H1 (cell line): Measurements from ENCODE around the gene SEMA4F. TPM values are rescaled to one million over a fixed set of nuclear protein-coding genes. Genes with fewer than 3 reads are reported as not detected.

Experiments used
- CTCF ChIA-PET: fragments of 300-600 bp; sonication (Branson Sonifier 250); formaldehyde crosslinking; loops from one replicate; lab custom pipeline; 2021; ENCODE audit not compliant: partially characterized antibody; lab: Charles Lee
- POLR2A ChIA-PET: fragments of 300-600 bp; sonication (Branson Sonifier 250); formaldehyde crosslinking; loops from one replicate; lab custom pipeline; 2021; ENCODE audit warnings: inconsistent platforms; ENCODE audit not compliant: partially characterized antibody; lab: Charles Lee
- DNase-seq, 2 experiments: peaks; one replicate each; pipeline versions ENCODE4 v3.0.0 to v3.0.0-alpha.2; 2010 to 2022; ENCODE audit warnings: low spot score in 2 of 2, low read depth in 1 of 2, mixed read lengths in 1 of 2
- FAIRE-seq: peaks from 2 replicates; lab custom pipeline; 2011; peaks lifted over from hg19 to GRCh38; lab: Jason Lieb, UNC
- H2AFZ ChIP-seq: 2 replicates; pipeline ENCODE4 v1.8.1; 2012; ENCODE audit warnings: low read length, inconsistent platforms
- H2AK5ac ChIP-seq: 2 replicates; pipeline ENCODE4 v1.6.1; 2013; ENCODE audit warnings: low read depth, low read length
- H2BK120ac ChIP-seq: replicated peaks from 2 replicates; pipeline ENCODE3; 2013; ENCODE audit warnings: low read depth, low read length, inconsistent platforms
- H2BK12ac ChIP-seq: 2 replicates; pipeline ENCODE4 v1.6.1; 2013; ENCODE audit warnings: low read depth, low read length
- H2BK15ac ChIP-seq: 2 replicates; pipeline ENCODE4 v1.6.1; 2013; ENCODE audit warnings: low read length
- H2BK20ac ChIP-seq: 2 replicates; pipeline ENCODE4 v1.6.1; 2013; ENCODE audit warnings: low read length
- H2BK5ac ChIP-seq: 2 replicates; pipeline ENCODE4 v1.6.1; 2013; ENCODE audit warnings: low read depth, low read length
- H3K14ac ChIP-seq: 2 replicates; pipeline ENCODE4 v1.6.1; 2013; ENCODE audit warnings: inconsistent platforms; ENCODE audit not compliant: insufficient read length
- H3K18ac ChIP-seq: 2 replicates; pipeline ENCODE4 v1.6.1; 2013; ENCODE audit warnings: low read length; ENCODE audit errors: extremely low read depth
- H3K23ac ChIP-seq: 2 replicates; pipeline ENCODE4 v1.6.1; 2013; ENCODE audit warnings: inconsistent platforms; ENCODE audit not compliant: insufficient read length
- H3K23me2 ChIP-seq: 2 replicates; pipeline ENCODE4 v1.6.1; 2013; ENCODE audit warnings: low read depth, low read length
- H3K27ac ChIP-seq: 2 replicates; pipeline ENCODE4 v1.6.1; 2011; ENCODE audit warnings: low read depth, low read length, inconsistent platforms
- H3K27me3 ChIP-seq, 4 experiments: replicated peaks in 1 of 4; 1 replicate in 1 of 4; 2 replicates in 3 of 4; pipeline versions ENCODE4 v1.6.1 to v1.8.1; 2011 to 2013; ENCODE audit warnings: low read length in 3 of 4, mild to moderate bottlenecking in 3 of 4, inconsistent platforms in 2 of 4, mixed read lengths in 2 of 4, moderate library complexity in 1 of 4; ENCODE audit not compliant: control insufficient read depth in 3 of 4, insufficient read depth in 3 of 4; ENCODE audit errors: extremely low read depth in 1 of 4
- H3K36me3 ChIP-seq, 4 experiments: 2 replicates each; pipeline versions ENCODE4 v1.6.1 to v1.8.1; 2011 to 2013; ENCODE audit warnings: mild to moderate bottlenecking in 4 of 4, low read length in 3 of 4, moderate library complexity in 2 of 4, control low read depth in 1 of 4, inconsistent platforms in 1 of 4; ENCODE audit not compliant: insufficient read depth in 4 of 4, control insufficient read depth in 2 of 4
- H3K4ac ChIP-seq: replicated peaks from 2 replicates; pipeline ENCODE3; 2013; ENCODE audit warnings: low read length, low read depth, mixed read lengths, inconsistent platforms; ENCODE audit not compliant: insufficient read length
- H3K4me1 ChIP-seq, 4 experiments: replicated peaks in 1 of 4; 1 replicate in 1 of 4; 2 replicates in 3 of 4; pipeline versions ENCODE4 v1.6.1 to v1.8.1; 2011 to 2013; ENCODE audit warnings: low read length in 3 of 4, inconsistent platforms in 2 of 4, mixed read lengths in 1 of 4; ENCODE audit not compliant: insufficient read depth in 4 of 4, control insufficient read depth in 3 of 4
- H3K4me2 ChIP-seq, 2 experiments: 2 replicates each; pipeline versions ENCODE4 v1.6.1 to v1.8.1; 2011 to 2013; ENCODE audit warnings: low read depth in 2 of 2, low read length in 2 of 2, control low read depth in 1 of 2, inconsistent platforms in 1 of 2, mild to moderate bottlenecking in 1 of 2; ENCODE audit not compliant: insufficient read depth in 1 of 2
- H3K4me3 ChIP-seq, 4 experiments: fragments of 200-600, 300-600 bp in 1 of 4; sonication (generic), shearing (Covaris generic), sonication (Bioruptor Twin) in 1 of 4; 2 replicates each; pipeline versions ENCODE4 v1.5.1 to v1.8.1; 2011 to 2016; ENCODE audit warnings: low read length in 4 of 4, low read depth in 3 of 4, control low read depth in 2 of 4, inconsistent platforms in 2 of 4, mild to moderate bottlenecking in 2 of 4, mixed read lengths in 1 of 4, moderate library complexity in 1 of 4; ENCODE audit not compliant: insufficient read depth in 2 of 4; ENCODE audit errors: extremely low read depth in 1 of 4
- H3K56ac ChIP-seq: replicated peaks from 2 replicates; pipeline ENCODE3; 2013; ENCODE audit warnings: low read depth, mild to moderate bottlenecking, mixed read lengths, low read length, inconsistent platforms; ENCODE audit not compliant: insufficient read length
- H3K79me1 ChIP-seq: 2 replicates; pipeline ENCODE4 v1.6.1; 2013; ENCODE audit warnings: low read depth, low read length, control low read depth
- H3K79me2 ChIP-seq, 2 experiments: 2 replicates each; pipeline versions ENCODE4 v1.6.1 to v1.8.1; 2012 to 2013; ENCODE audit warnings: low read length in 2 of 2, mild to moderate bottlenecking in 2 of 2, inconsistent platforms in 1 of 2; ENCODE audit not compliant: insufficient read depth in 2 of 2, control insufficient read depth in 1 of 2
- H3K9ac ChIP-seq, 4 experiments: replicated peaks in 1 of 4; 1 replicate in 1 of 4; 2 replicates in 3 of 4; pipeline versions ENCODE4 v1.6.1 to v1.8.1; 2011 to 2013; ENCODE audit warnings: low read depth in 3 of 4, low read length in 3 of 4, control low read depth in 2 of 4, mild to moderate bottlenecking in 2 of 4, moderate library complexity in 2 of 4, inconsistent platforms in 1 of 4; ENCODE audit errors: extremely low read depth in 1 of 4
- H3K9me3 ChIP-seq, 2 experiments: 2 replicates each; pipeline versions ENCODE4 v1.6.1 to v1.8.1; 2012 to 2013; ENCODE audit warnings: mild to moderate bottlenecking in 2 of 2, moderate library complexity in 2 of 2, control low read depth in 1 of 2, inconsistent platforms in 1 of 2, low read depth in 1 of 2, low read length in 1 of 2, mixed read lengths in 1 of 2; ENCODE audit not compliant: insufficient read depth in 2 of 2
- H4K20me1 ChIP-seq, 2 experiments: replicated peaks in 1 of 2; 2 replicates each; pipeline versions ENCODE3 to v1.8.1; 2011 to 2013; ENCODE audit warnings: inconsistent platforms in 2 of 2, low read length in 2 of 2, mild to moderate bottlenecking in 1 of 2; ENCODE audit not compliant: insufficient read depth in 2 of 2, control insufficient read depth in 1 of 2
- H4K5ac ChIP-seq: 2 replicates; pipeline ENCODE4 v1.6.1; 2013; ENCODE audit warnings: low read length, low read depth, mixed read lengths, inconsistent platforms; ENCODE audit not compliant: insufficient read length
- H4K8ac ChIP-seq: 2 replicates; pipeline ENCODE4 v1.8.0; 2013; ENCODE audit warnings: mild to moderate bottlenecking, moderate library complexity, low read length, inconsistent platforms; ENCODE audit not compliant: insufficient read depth; ENCODE audit errors: extremely low read depth
- H4K91ac ChIP-seq: replicated peaks from 2 replicates; pipeline ENCODE3; 2013; ENCODE audit warnings: low read length, mixed read lengths, inconsistent platforms; ENCODE audit not compliant: insufficient read length
- CEBPB ChIP-seq: IDR thresholded peaks from 2 replicates; pipeline ENCODE4 v1.6.1; 2012; ENCODE audit warnings: low read depth, low read length
- JUND ChIP-seq: IDR thresholded peaks from 2 replicates; pipeline ENCODE4 v1.6.1; 2011; ENCODE audit warnings: mild to moderate bottlenecking, improper control_type of control experiment, low read length
- KDM5A ChIP-seq: fragments of 200-600 bp; IDR thresholded peaks from 2 replicates; pipeline ENCODE4 v1.7.1; 2012; ENCODE audit warnings: mild to moderate bottlenecking, low read length, inconsistent platforms, mixed read lengths
- NRF1 ChIP-seq: IDR thresholded peaks from 2 replicates; pipeline ENCODE4 v1.6.1; 2011; ENCODE audit warnings: mild to moderate bottlenecking, low read depth, low read length, improper control_type of control experiment
- POU5F1 ChIP-seq: IDR thresholded peaks from 2 replicates; pipeline ENCODE4 v1.6.1; 2011; ENCODE audit warnings: low read depth, mild to moderate bottlenecking, low read length, moderate library complexity
- RFX5 ChIP-seq: IDR thresholded peaks from 2 replicates; pipeline ENCODE4 v1.6.1; 2011; ENCODE audit warnings: low read depth, low read length, improper control_type of control experiment, borderline replicate concordance
- SIN3A ChIP-seq, 2 experiments: IDR thresholded peaks in 1 of 2; conservative IDR thresholded peaks in 1 of 2; 2 replicates each; pipeline ENCODE4 v1.6.1; 2011 to 2012; ENCODE audit warnings: low read length in 2 of 2, improper control_type of control experiment in 1 of 2, low read depth in 1 of 2, mild to moderate bottlenecking in 1 of 2
- SIRT6 ChIP-seq: IDR thresholded peaks from one replicate; pipeline ENCODE4 v1.7.1; 2012; ENCODE audit warnings: low read length, inconsistent platforms
- TAF1 ChIP-seq: IDR thresholded peaks from 2 replicates; pipeline ENCODE4 v1.6.1; 2011; ENCODE audit warnings: mild to moderate bottlenecking, low read depth, low read length
- TAF7 ChIP-seq: optimal IDR thresholded peaks from 2 replicates; pipeline ENCODE3; 2011; ENCODE audit warnings: low read depth, mild to moderate bottlenecking, inconsistent platforms, low read length, moderate library complexity, borderline replicate concordance
- TBP ChIP-seq: IDR thresholded peaks from 2 replicates; pipeline ENCODE4 v1.6.1; 2011; ENCODE audit warnings: low read depth, low read length, improper control_type of control experiment
- ZNF274 ChIP-seq: IDR thresholded peaks from 2 replicates; pipeline ENCODE4 v1.7.0; 2012; ENCODE audit warnings: low read length, borderline replicate concordance; ENCODE audit errors: extremely low read depth
- WGBS, 2 experiments: shearing (Covaris generic) in 1 of 2; methylation state at CpG; one replicate each; pipeline versions ENCODE4 v1.1.6 to v1.1.7; 2013 to 2015; ENCODE audit warnings: low lambda C conversion rate in 2 of 2, mixed read lengths in 2 of 2, inconsistent platforms in 1 of 2, low coverage in 1 of 2, missing lambda C conversion rate in 1 of 2; ENCODE audit not compliant: insufficient replicate concordance in 2 of 2, insufficient coverage in 1 of 2, insufficient read length in 1 of 2; ENCODE audit errors: extremely low coverage in 1 of 2, missing lambda C conversion rate in 1 of 2; 5-methylcytosine and 5-hydroxymethylcytosine counted together
- polyA plus RNA-seq, 7 experiments: library from polyadenylated mRNA; depleted of rRNA in 3 of 7; stranded (reverse) in 5 of 7; unstranded in 2 of 7; fragments of >200 nt in 5 of 7; fragments of 200-250 nt in 2 of 7; gene quantifications; 1 replicate in 5 of 7; 2 replicates in 1 of 7; 4 replicates in 1 of 7; pipeline versions ENCODE4 v1.2.1 to v1.2.3, GENCODE V29; 2011 to 2013; ENCODE audit warnings: missing spikeins in 2 of 7, mixed read lengths in 2 of 7
- total RNA-seq: library from RNA; stranded (reverse); fragmentation: NEBNext Ultra II Directional; extraction: Animal tissue kit (Norgen Biotek cat#: 25700); gene quantifications from 2 replicates; pipeline ENCODE4 v1.2.1, GENCODE V29; 2021

SEMA4F gene
- total and polyA plus RNA-seq, 2 of the 8 experiments (the other 6 are each of a cell fraction or from before 2014, with no cell fraction given), result 3.3 to 3.4 TPM

DNA sequence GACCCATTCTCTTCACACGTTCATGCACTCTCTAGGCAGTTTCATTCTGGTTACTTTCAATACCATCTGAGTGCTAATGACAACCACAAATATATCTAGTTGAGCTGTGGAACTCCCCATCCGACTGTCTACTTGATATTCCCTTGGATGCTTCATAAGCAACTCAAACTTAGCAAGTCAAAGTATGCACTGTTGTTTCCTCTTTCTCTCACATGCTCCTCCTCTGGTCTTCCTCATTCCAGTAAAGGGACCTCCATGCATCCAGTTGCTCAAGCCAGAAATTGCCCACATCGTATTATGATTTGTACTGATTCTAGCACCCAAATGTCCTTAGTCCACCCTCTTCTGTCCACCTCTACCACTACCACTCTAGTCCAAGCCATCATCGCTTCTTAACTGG lies 22.3 kb downstream of the SEMA4F start:
- no peaks in the 10 kb centered on the region for H3K79me2 ChIP-seq
- no peak overlapping the region for H3K4me3 ChIP-seq
- no peak overlapping the region for H3K4ac ChIP-seq
- H3K36me3 ChIP-seq, result no peaks in the 10 kb centered on the region
- no peaks in the 10 kb centered on the region for H3K4me1 ChIP-seq
- no peak overlapping the region for H2AFZ ChIP-seq
- H2BK120ac ChIP-seq, result no peak overlapping the region
- H2BK5ac ChIP-seq, result no peak overlapping the region
- H3K9me3 ChIP-seq, result no peaks in the 10 kb centered on the region
- H2BK12ac ChIP-seq, result no peak overlapping the region
- no peak overlapping the region for H3K4me2 ChIP-seq
- H3K27me3 ChIP-seq, result no peaks in the 10 kb centered on the region; a peak in 1 of 7 replicates
- H3K14ac ChIP-seq, result no peak overlapping the region
- H3K18ac ChIP-seq, result no peak overlapping the region
- 88% methylated on average over 4 of the region's 4 CpGs; no CpG with 5 or more reads in 1 of the 2 experiments for WGBS, 2 experiments
- DNase-seq, result peak in 1 of 2 experiments; percentile 0
- ChIA-PET CTCF (interaction anchor here (1.0 to 1.8 kb wide), 5 partner anchors 8 to 235 kb away, joined by 3 to 5 read pairs (median 4); no protein-coding TSS in a partner anchor), POLR2A (no interaction called here)
- H3K79me1 ChIP-seq, result no peaks in the 10 kb centered on the region
- no peak overlapping the region for H2BK20ac ChIP-seq
- no peak overlapping the region for H2AK5ac ChIP-seq
- no peak overlapping the region for H4K5ac ChIP-seq
- no peak overlapping the region for H3K27ac ChIP-seq
- no peak for FAIRE-seq
- no peak overlapping the region for H4K8ac ChIP-seq
- no peak overlapping the region for H3K9ac ChIP-seq
- no peak overlapping the region for H3K23ac ChIP-seq
- H4K20me1 ChIP-seq, result peaks cover 0 to 3% of the 10 kb centered on the region in 2 experiments
- H3K23me2 ChIP-seq, result no peaks in the 10 kb centered on the region
- TF ChIP-seq SIN3A (conservative IDR thresholded peaks at IDR 0.05 in 1 of 2, IDR thresholded peaks at IDR 0.05 in 1 of 2; ENCODE audit: low read depth in 1 of 2, low read length in 2 of 2), result no peak
- no peak for TF ChIP-seq POU5F1
- TF ChIP-seq TAF1, result no peak
- no peak for TF ChIP-seq KDM5A
- no peak for TF ChIP-seq RFX5
- TF ChIP-seq ZNF274, result no peak
- TF ChIP-seq SIRT6, result no peak
- no peak for TF ChIP-seq NRF1
- no peak for TF ChIP-seq TBP
- TF ChIP-seq TAF7, result no peak
- no peak for TF ChIP-seq CEBPB
- no peak for TF ChIP-seq JUND
- H4K91ac ChIP-seq, result no peak overlapping the region
- no peak overlapping the region for H3K56ac ChIP-seq
- H2BK15ac ChIP-seq, result no peak overlapping the region
